HFF-Myc (cell line): ENCODE data around the gene GTF2H4.

ENCODE experiments used
- DNase-seq: peaks from one replicate; pipeline ENCODE4 v3.0.0-alpha.2; 2011; ENCODE audit warnings: low read depth; ENCODE audit errors: extremely low read depth
- H3K4me3 ChIP-seq: replicated peaks from 2 replicates; pipeline ENCODE4 v1.5.1; 2011; ENCODE audit warnings: low read depth, mild to moderate bottlenecking, control low read depth, low read length
- CTCF ChIP-seq: IDR thresholded peaks from 2 replicates; pipeline ENCODE4 v1.5.1; 2012; ENCODE audit warnings: mild to moderate bottlenecking, low read depth, low read length, control low read depth; ENCODE audit errors: missing control alignments

Gene GTF2H4

GRCh38 chr6:30883685-30884520 lies 24.1 kb upstream of the GTF2H4 start, which contains the start of gene DDR1:
Gene DDR1, plus strand, starts transcription at chr6:30884519. Its CDS starts 4,211 bp downstream, at chr6:30888730.
- DNase-seq, result no peak
- no peak for TF ChIP-seq CTCF
- H3K4me3 ChIP-seq, result peak within 1 kb of the TSS; percentile 59

GRCh38 chr6:30884521-30885480 lies 23.2 kb upstream of the GTF2H4 start:
- DNase-seq, result no peak
- H3K4me3 ChIP-seq, result peak overlapping the region; percentile 59
- TF ChIP-seq CTCF, result no peak

- no peak for DNase-seq
These were observed 22.5 kb upstream of the GTF2H4 start for GRCh38 chr6:30885481-30885998.

GRCh38 chr6:30885999-30886896 lies 21.8 kb upstream of the GTF2H4 start:
- H3K4me3 ChIP-seq, result peak overlapping the region; percentile 59
- TF ChIP-seq CTCF, result no peak
- no peak for DNase-seq

More at GRCh38 chr6:30885481-30885998, 22.5 kb upstream of the GTF2H4 start:
- H3K4me3 ChIP-seq, result peak overlapping the region; percentile 59
- TF ChIP-seq CTCF, result no peak

GRCh38 chr6:30886897-30887255 lies 21.1 kb upstream of the GTF2H4 start:
- DNase-seq, result no peak
- H3K4me3 ChIP-seq, result no peak overlapping the region
- TF ChIP-seq CTCF, result no peak
